Parathyroid adenoma (tissue), 2 donors: ENCODE data around the gene COL4A1.

Source experiments
- H2AFZ ChIP-seq: fragments of 300-600 bp; sonication (generic); one replicate; pipeline ENCODE4 v1.7.0; 2017; ENCODE audit warnings: antibody characterized with exemption, mild to moderate bottlenecking
- H3K27ac ChIP-seq: fragments of 300-600 bp; sonication (generic); one replicate; pipeline ENCODE4 v1.7.0; 2017
- H3K27me3 ChIP-seq: fragments of 300-600 bp; sonication (generic); one replicate; pipeline ENCODE4 v1.7.0; 2017; ENCODE audit warnings: low read length; ENCODE audit not compliant: control insufficient read depth, insufficient read depth
- H3K36me3 ChIP-seq: fragments of 300-600 bp; sonication (generic); one replicate; pipeline ENCODE4 v1.7.0; 2017; ENCODE audit warnings: low read length; ENCODE audit not compliant: control insufficient read depth, insufficient read depth
- H3K4me1 ChIP-seq: fragments of 300-600 bp; sonication (generic); one replicate; pipeline ENCODE4 v1.7.0; 2017; ENCODE audit warnings: control low read depth
- H3K4me2 ChIP-seq: fragments of 300-600 bp; sonication (generic); one replicate; pipeline ENCODE4 v1.7.0; 2017; ENCODE audit warnings: low read length
- H3K4me3 ChIP-seq: fragments of 300-600 bp; sonication (generic); one replicate; pipeline ENCODE4 v1.7.0; 2017; ENCODE audit warnings: low read depth, low read length
- H3K79me2 ChIP-seq: fragments of 300-600 bp; sonication (generic); one replicate; pipeline ENCODE4 v1.7.0; 2017; ENCODE audit warnings: control low read depth
- H3K9ac ChIP-seq: fragments of 300-600 bp; sonication (generic); one replicate; pipeline ENCODE4 v1.7.0; 2017; ENCODE audit warnings: mild to moderate bottlenecking
- H3K9me3 ChIP-seq: fragments of 300-600 bp; sonication (generic); one replicate; pipeline ENCODE4 v1.7.0; 2017; ENCODE audit warnings: low read length; ENCODE audit not compliant: control insufficient read depth
- TF ChIP-seq, protein P1 (sequence below): fragments of 300-600 bp; sonication (generic); IDR thresholded peaks from one replicate; pipeline ENCODE4 v1.7.0; 2017; ENCODE audit warnings: antibody characterized with exemption, mild to moderate bottlenecking
- donor health status: primary hyperparathyroidism.

The COL4A1 gene

DNA sequence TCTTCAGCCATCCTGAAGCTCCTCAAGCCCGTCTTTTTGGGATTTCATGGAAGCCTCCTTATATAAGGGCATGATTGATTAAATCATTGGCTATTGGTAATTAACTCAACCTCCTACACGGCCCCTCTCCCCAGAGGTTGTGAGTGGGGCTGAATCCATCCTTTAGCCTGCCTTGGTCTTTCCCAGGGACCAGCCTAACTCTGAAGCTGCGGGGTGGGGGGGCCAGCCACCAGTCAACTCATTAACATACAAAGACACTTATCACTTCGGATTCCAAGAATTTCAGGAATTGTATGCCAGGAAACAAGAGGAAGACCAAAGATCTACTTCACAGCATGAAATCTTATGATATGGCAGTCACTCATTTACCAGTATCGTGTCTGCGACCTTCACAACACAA is 9.9 kb downstream of the COL4A1 start:
- no peak overlapping the region for H3K4me2 ChIP-seq
- no peak overlapping the region for H3K4me3 ChIP-seq
- TF ChIP-seq, protein P1, sequence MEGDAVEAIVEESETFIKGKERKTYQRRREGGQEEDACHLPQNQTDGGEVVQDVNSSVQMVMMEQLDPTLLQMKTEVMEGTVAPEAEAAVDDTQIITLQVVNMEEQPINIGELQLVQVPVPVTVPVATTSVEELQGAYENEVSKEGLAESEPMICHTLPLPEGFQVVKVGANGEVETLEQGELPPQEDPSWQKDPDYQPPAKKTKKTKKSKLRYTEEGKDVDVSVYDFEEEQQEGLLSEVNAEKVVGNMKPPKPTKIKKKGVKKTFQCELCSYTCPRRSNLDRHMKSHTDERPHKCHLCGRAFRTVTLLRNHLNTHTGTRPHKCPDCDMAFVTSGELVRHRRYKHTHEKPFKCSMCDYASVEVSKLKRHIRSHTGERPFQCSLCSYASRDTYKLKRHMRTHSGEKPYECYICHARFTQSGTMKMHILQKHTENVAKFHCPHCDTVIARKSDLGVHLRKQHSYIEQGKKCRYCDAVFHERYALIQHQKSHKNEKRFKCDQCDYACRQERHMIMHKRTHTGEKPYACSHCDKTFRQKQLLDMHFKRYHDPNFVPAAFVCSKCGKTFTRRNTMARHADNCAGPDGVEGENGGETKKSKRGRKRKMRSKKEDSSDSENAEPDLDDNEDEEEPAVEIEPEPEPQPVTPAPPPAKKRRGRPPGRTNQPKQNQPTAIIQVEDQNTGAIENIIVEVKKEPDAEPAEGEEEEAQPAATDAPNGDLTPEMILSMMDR = no peak
- H3K79me2 ChIP-seq = no peaks in the 10 kb centered on the region
- H2AFZ ChIP-seq = no peak overlapping the region
- no peaks in the 10 kb centered on the region for H3K4me1 ChIP-seq
- no peaks in the 10 kb centered on the region for H3K27me3 ChIP-seq
- H3K9me3 ChIP-seq = no peaks in the 10 kb centered on the region
- H3K9ac ChIP-seq = no peak overlapping the region
- H3K27ac ChIP-seq = no peak overlapping the region
- H3K36me3 ChIP-seq = no peaks in the 10 kb centered on the region

DNA sequence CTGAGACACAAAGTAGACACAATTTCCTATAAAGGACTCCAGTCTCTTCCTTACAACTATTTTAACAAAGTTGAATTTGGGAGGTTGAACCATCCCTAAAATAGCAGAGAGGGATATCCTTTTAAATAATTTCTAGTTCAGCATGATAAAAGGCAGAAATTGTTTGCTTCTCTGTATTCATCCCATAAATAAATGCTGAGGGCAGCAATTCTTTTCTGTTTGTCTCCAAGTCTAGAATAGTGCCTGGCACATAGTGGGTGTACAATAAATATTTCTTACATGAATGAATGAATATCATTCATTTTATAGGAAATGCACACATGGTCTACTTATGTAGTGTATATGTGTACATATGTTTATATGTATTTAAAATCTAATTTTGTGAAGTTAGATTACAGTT is 12.3 kb downstream of the COL4A1 start:
- Histone ChIP-seq H3K36me3 (no peaks in the 10 kb centered on the region), H3K4me3 (no peak overlapping the region), H3K9ac (no peak overlapping the region), H3K27ac (no peak overlapping the region), H3K4me1 (no peaks in the 10 kb centered on the region), H3K4me2 (no peak overlapping the region), H3K27me3 (no peaks in the 10 kb centered on the region), H3K79me2 (no peaks in the 10 kb centered on the region), H3K9me3 (no peaks in the 10 kb centered on the region), H2AFZ (no peak overlapping the region)
- TF ChIP-seq, protein P1 = no peak

DNA sequence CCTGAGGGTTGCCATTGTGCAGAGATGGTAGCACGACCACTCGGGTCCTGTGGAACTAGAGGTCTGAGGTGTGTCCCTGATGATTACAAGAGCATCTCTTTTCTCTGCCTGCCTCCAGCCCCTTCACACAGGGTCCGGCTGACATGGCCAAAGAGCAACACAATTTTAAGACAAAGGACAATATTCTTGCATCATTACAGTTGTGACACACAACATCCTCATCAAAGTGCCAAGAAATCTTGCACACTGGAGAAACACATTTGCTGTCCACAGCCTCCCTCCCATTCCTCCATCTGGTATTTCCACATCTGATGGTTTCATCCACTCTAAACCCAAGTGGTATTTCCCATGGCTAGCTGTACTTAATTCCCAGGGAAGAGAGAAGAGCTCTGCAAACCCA is 12.8 kb downstream of the COL4A1 start:
- no peak overlapping the region for H2AFZ ChIP-seq
- no peaks in the 10 kb centered on the region for H3K4me1 ChIP-seq
- TF ChIP-seq, protein P1 = no peak
- H3K27me3 ChIP-seq = no peaks in the 10 kb centered on the region
- no peaks in the 10 kb centered on the region for H3K36me3 ChIP-seq
- no peak overlapping the region for H3K4me2 ChIP-seq
- no peak overlapping the region for H3K4me3 ChIP-seq
- H3K9ac ChIP-seq = no peak overlapping the region
- H3K9me3 ChIP-seq = no peaks in the 10 kb centered on the region
- no peak overlapping the region for H3K27ac ChIP-seq
- H3K79me2 ChIP-seq = no peaks in the 10 kb centered on the region

DNA sequence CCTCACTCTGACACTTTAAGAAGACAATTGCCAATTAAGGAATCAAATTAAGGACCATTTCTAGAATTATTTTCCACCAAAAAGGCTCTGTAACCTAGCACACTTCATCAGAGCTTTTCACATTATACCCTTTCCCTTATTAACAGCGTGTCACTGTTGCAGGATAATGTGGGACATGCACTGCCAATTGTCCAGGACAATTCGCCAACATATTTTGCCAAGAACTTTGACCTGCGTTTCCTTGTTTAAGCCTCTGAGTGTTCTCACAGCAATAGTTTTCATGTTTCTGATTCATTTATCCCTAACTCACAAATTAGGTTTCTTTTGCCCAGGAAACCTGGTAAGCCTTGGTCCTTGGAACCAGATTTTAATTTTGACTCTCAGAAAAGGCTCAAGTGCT is 13.3 kb downstream of the COL4A1 start:
- H3K4me3 ChIP-seq = no peak overlapping the region
- H3K36me3 ChIP-seq = no peaks in the 10 kb centered on the region
- H3K9me3 ChIP-seq = no peaks in the 10 kb centered on the region
- H3K4me1 ChIP-seq = no peaks in the 10 kb centered on the region
- TF ChIP-seq, protein P1 = no peak
- H3K79me2 ChIP-seq = no peaks in the 10 kb centered on the region
- no peak overlapping the region for H3K9ac ChIP-seq
- H2AFZ ChIP-seq = no peak overlapping the region
- H3K27me3 ChIP-seq = no peaks in the 10 kb centered on the region
- no peak overlapping the region for H3K4me2 ChIP-seq
- no peak overlapping the region for H3K27ac ChIP-seq

DNA sequence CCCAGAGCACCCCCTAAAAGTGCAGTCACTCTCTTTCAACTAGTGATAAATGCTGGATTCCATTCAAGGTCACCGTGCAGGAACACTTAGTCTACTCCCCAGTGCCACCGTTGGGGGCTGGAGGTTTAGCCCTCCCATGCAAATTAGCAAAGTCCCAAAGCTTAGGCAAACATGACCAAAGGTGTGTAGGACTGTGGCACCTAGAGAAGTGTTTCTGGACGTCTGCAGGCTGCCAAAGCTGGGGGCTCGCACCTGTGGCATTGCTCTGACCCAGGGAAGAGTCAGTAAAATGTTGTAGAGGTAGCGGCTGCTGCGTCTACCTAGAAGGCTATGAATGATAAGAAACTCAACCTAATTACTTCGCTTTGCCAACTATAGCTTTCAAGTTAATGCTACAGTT is 13.9 kb downstream of the COL4A1 start:
- TF ChIP-seq, protein P1 = no peak
- H3K4me1 ChIP-seq = no peaks in the 10 kb centered on the region
- no peak overlapping the region for H3K4me2 ChIP-seq
- H3K27ac ChIP-seq = no peak overlapping the region
- no peaks in the 10 kb centered on the region for H3K79me2 ChIP-seq
- H3K9ac ChIP-seq = no peak overlapping the region
- H3K27me3 ChIP-seq = no peaks in the 10 kb centered on the region
- no peak overlapping the region for H2AFZ ChIP-seq
- H3K36me3 ChIP-seq = no peaks in the 10 kb centered on the region
- H3K9me3 ChIP-seq = no peaks in the 10 kb centered on the region
- no peak overlapping the region for H3K4me3 ChIP-seq
